Skin of body (tissue), 2 donors: Measurements from ENCODE around the gene NKAIN4. TPM values are rescaled to one million over a fixed set of nuclear protein-coding genes. Genes with fewer than 3 reads are reported as not detected.
A peak's percentile ranks its signal among the peaks of the same experiment; 100 is the strongest.
"Not testable (repeated sequence)": the region's sequence is repeated elsewhere in the genome, so short reads cannot be mapped to it uniquely, and the experiment has no call there.

Source experiments
- DNase-seq: peaks from one replicate; lab custom pipeline; 2025; lab: John Stamatoyannopoulos, UW
- total RNA-seq: library from RNA; depleted of rRNA; stranded (reverse); fragments of >200 nt; gene quantifications from one replicate; pipeline ENCODE4 v1.2.3, GENCODE V29; 2014

Gene NKAIN4
- total RNA-seq, 1 donor from 2014 or later = 3.7 TPM

- DNase-seq = no peak
Measured at GRCh38 chr20:63238514-63239125, 15.6 kb downstream of the NKAIN4 start.

- DNase-seq = no peak
Measured at GRCh38 chr20:63238031-63238430, 16.2 kb downstream of the NKAIN4 start.

GRCh38 chr20:63236116-63236837 lies 18.0 kb downstream of the NKAIN4 start:
- DNase-seq = no peak

GRCh38 chr20:63235399-63235983 lies 18.8 kb downstream of the NKAIN4 start, which contains the start of gene BIRC7:
BIRC7 (plus strand) TSS chr20:63235905; CDS start chr20:63236097, 192 bp downstream.
- DNase-seq = no peak

GRCh38 chr20:63234693-63235398 lies 19.4 kb downstream of the NKAIN4 start:
- no peak for DNase-seq

- DNase-seq = no peak
Measured at GRCh38 chr20:63233924-63234323, 20.3 kb downstream of the NKAIN4 start.

- DNase-seq = no peak
Measured at GRCh38 chr20:63233061-63233344, 21.3 kb downstream of the NKAIN4 start.

- DNase-seq = no peak
Measured at GRCh38 chr20:63232235-63233060, 21.8 kb downstream of the NKAIN4 start.

GRCh38 chr20:63230800-63231268 lies 23.4 kb downstream of the NKAIN4 start:
- DNase-seq = peak; percentile 38

GRCh38 chr20:63228806-63229205 lies 25.5 kb downstream of the NKAIN4 start:
- peak; percentile 45 for DNase-seq

- no peak for DNase-seq
Measured at GRCh38 chr20:63227260-63227659, 27.0 kb downstream of the NKAIN4 start.

GRCh38 chr20:63226042-63226943 lies 28.0 kb downstream of the NKAIN4 start:
- no peak for DNase-seq

GRCh38 chr20:63225082-63225454 lies 29.2 kb downstream of the NKAIN4 start:
- no peak for DNase-seq

GRCh38 chr20:63224412-63225081 lies 29.7 kb downstream of the NKAIN4 start:
- DNase-seq = no peak

- no peak for DNase-seq
Measured at GRCh38 chr20:63223826-63224207, 30.4 kb downstream of the NKAIN4 start.

- peak; percentile 4 for DNase-seq
Measured at GRCh38 chr20:63223121-63223825, 31.0 kb downstream of the NKAIN4 start.

- DNase-seq = no peak
Measured at GRCh38 chr20:63222541-63222940, 31.7 kb downstream of the NKAIN4 start.

- not testable (repeated sequence) for DNase-seq
Measured at GRCh38 chr20:63221400-63222053, 32.7 kb downstream of the NKAIN4 start.
